KMS-11 (cell line): ENCODE results near the gene EML1.

ENCODE experiments used
- H2AFZ ChIP-seq: fragments of 200-600 bp; sonication (generic); 2 replicates; pipeline ENCODE4 v1.6.1; 2016; ENCODE audit warnings: antibody characterized with exemption, mixed run types, low read depth
- H3K27ac ChIP-seq: fragments of 200-600 bp; sonication (generic); 2 replicates; pipeline ENCODE4 v1.6.1; 2016; ENCODE audit warnings: mild to moderate bottlenecking, mixed run types
- H3K27me3 ChIP-seq: fragments of 200-600 bp; sonication (generic); 2 replicates; pipeline ENCODE4 v1.6.1; 2017; ENCODE audit warnings: mild to moderate bottlenecking, low read depth, mixed run types, moderate library complexity; ENCODE audit not compliant: insufficient read depth
- H3K36me3 ChIP-seq: fragments of 200-600 bp; sonication (generic); 2 replicates; pipeline ENCODE4 v1.6.1; 2017; ENCODE audit warnings: mild to moderate bottlenecking, mixed run types; ENCODE audit not compliant: insufficient read depth
- H3K4me1 ChIP-seq: fragments of 200-600 bp; sonication (generic); 2 replicates; pipeline ENCODE4 v1.6.1; 2016; ENCODE audit warnings: mild to moderate bottlenecking, low read depth, mixed run types; ENCODE audit not compliant: poor library complexity, severe bottlenecking
- H3K4me2 ChIP-seq: fragments of 200-600 bp; sonication (generic); 2 replicates; pipeline ENCODE4 v1.7.0; 2016; ENCODE audit warnings: mild to moderate bottlenecking, mixed run types
- H3K4me3 ChIP-seq: fragments of 200-600 bp; sonication (generic); IDR thresholded peaks from 2 replicates; pipeline ENCODE4 v1.6.1; 2017; ENCODE audit warnings: low read depth, low read length, mixed read lengths; ENCODE audit not compliant: insufficient read depth
- H3K79me2 ChIP-seq: fragments of 200-600 bp; sonication (generic); 2 replicates; pipeline ENCODE4 v1.6.1; 2016; ENCODE audit warnings: low read depth, mixed run types; ENCODE audit not compliant: insufficient read depth
- H3K9ac ChIP-seq: fragments of 200-600 bp; sonication (generic); 2 replicates; pipeline ENCODE4 v1.6.1; 2016; ENCODE audit warnings: mild to moderate bottlenecking, mixed run types
- H4K20me1 ChIP-seq: fragments of 200-600 bp; sonication (generic); 2 replicates; pipeline ENCODE4 v1.6.1; 2016; ENCODE audit warnings: mild to moderate bottlenecking, mixed run types; ENCODE audit not compliant: insufficient read depth
- CTCF ChIP-seq: fragments of 200-600 bp; sonication (generic); conservative IDR thresholded peaks from 2 replicates; pipeline ENCODE4 v1.6.1; 2017; ENCODE audit warnings: low read depth, mild to moderate bottlenecking, antibody characterized with exemption, low read length, moderate library complexity, mixed read lengths

The EML1 gene

DNA sequence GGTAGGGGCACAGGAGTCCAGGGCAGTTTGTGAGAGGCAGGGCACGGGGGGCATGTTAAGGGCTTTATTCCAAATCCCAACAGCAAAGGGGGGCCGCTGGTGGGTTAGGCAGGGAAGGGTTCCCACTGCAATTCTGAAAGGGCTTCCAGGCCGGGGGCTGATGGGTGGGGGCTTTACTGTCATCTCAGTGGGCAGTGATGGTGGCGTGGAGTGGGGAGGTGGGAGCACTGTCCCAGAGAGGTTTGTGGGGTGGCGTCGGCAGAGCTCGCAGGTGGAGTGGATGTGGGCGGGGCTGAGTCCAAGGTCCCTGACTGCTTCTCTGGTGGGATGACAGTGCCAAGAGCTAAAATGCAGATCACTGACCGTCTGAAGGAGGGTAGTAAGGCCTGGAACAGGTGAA lies 150.4 kb downstream of the EML1 start:
- Histone ChIP-seq H3K36me3 (no peaks in the 10 kb centered on the region), H3K4me2 (no peak overlapping the region), H3K4me3 (no peak overlapping the region), H2AFZ (no peak overlapping the region), H3K9ac (no peak overlapping the region), H3K4me1 (peaks cover 19% of the 10 kb centered on the region), H3K79me2 (no peaks in the 10 kb centered on the region), H3K27ac (no peak overlapping the region), H4K20me1 (no peaks in the 10 kb centered on the region), H3K27me3 (no peaks in the 10 kb centered on the region)
- no peak for TF ChIP-seq CTCF

DNA sequence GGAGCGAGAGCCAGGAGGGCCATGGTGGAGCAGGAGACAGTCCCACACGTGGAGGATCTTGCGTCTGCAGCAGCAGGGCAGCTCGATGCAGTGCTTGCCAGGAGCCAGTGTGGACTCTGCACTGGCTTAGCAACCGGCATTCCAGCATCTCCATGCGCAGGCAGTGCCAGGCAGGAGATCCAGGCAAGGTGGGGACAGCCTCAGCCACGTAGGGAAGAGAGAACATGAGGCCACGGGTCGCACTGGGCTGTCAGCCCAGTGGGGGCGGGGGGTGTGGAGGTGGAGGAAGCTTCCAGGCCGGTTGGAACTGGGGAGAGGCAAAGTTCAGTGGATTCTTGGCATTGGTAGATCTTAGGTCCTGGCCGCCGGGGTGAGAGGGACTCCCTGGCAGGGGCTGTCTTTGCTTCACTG lies 151.0 kb downstream of the EML1 start:
- no peak for TF ChIP-seq CTCF
- Histone ChIP-seq H3K79me2 (no peaks in the 10 kb centered on the region), H3K27me3 (no peaks in the 10 kb centered on the region), H3K4me1 (peaks cover 19% of the 10 kb centered on the region), H4K20me1 (no peaks in the 10 kb centered on the region), H3K36me3 (no peaks in the 10 kb centered on the region), H3K9ac (no peak overlapping the region), H3K27ac (no peak overlapping the region), H3K4me2 (no peak overlapping the region), H3K4me3 (no peak overlapping the region), H2AFZ (no peak overlapping the region)

DNA sequence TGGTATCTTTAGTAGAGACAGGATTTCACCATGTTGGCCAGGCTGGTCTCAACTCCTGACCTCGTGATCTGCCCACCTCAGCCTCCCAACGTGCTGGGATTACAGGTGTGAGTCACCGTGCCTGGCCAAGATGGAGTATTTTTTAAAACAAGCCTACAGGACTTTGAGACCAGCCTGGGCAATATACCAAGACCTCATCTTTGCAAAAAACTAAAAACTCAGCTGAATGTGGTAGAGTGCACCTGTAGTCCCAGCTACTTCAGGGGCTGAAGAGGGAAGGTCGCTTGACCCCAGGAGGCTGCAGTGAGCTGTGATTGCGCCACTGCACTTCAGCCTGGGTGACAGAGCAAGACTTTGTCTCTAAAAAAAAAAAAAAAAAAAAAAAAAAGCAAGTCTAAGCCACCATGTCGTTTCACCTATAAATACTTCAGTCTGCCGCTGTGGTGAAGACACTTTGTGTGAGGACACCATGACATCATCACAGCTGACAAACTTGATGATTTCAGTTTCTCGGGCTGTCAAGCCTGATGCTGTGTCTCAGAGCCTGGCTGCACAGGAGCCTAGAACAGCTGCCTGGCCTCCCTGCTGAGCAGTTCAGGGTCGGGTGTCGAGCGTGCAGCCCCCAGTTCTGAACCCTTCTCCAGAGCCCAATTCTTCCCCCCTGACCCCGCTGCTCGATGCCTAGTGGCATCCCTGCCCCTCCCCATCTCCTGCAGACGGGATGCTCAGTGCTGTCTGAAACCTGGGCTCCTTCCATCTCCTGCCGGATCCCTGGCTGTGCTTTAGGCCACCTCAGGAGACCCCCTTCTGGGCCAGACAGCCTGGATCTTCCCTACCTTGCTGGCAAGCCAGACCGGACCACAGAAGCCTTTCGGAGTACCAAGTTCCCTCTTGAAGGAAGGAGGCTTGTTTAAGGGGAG lies 152.8 kb downstream of the EML1 start:
- Histone ChIP-seq H3K27me3 (no peaks in the 10 kb centered on the region), H4K20me1 (no peaks in the 10 kb centered on the region), H3K79me2 (no peaks in the 10 kb centered on the region), H3K4me3 (no peak overlapping the region), H3K4me1 (peaks cover 19% of the 10 kb centered on the region), H3K4me2 (peak overlapping the region; percentile 99), H3K36me3 (no peaks in the 10 kb centered on the region), H3K9ac (peak overlapping the region; percentile 52; the same call in 1 of the 2 replicates), H3K27ac (peak overlapping the region; percentile 61), H2AFZ (peak overlapping the region; percentile 87)
- TF ChIP-seq CTCF = no peak

DNA sequence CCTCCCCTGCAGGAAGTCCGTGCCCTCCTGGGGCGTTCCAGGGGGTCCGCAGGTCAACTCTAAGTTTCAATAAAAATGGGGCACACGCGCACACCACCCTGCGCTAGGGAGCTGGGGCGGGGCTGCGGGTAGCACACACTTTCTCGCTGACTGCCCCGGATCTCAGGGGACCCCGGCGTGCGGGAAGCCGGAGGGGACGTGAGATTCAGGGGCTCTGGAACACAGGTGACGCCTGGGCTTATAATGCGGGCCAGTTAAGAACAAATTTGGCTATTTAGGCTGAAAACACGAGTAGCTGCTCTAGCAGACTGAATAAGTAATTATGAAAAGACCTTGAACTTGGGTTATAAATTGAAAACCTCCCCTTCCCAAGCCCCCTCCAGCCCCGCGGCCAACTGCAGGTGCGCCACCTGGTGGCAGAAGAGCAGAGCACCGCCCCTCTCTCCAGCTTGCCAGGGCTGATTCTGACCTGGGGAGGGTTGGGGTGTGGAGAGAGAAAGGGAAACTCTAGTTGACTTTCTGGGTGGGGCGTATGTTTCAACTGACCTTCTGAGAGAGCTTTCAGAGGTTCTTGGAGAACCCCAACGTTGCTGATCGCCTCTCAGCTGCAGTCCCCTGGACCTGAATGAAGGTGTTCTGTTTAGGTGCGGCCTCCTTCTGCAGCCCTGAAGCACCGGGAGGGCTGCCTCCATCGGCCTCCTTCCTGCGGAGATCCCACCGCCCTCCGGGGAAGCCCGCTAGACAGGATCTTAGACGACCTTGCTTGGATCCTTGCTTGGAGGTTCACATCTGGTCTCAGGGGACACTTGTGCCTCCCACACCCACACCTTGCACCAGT lies 153.7 kb downstream of the EML1 start:
- Histone ChIP-seq H3K36me3 (no peaks in the 10 kb centered on the region), H3K27ac (peak overlapping the region; percentile 61; the same call in 1 of the 2 replicates), H2AFZ (peak overlapping the region; percentile 87), H3K79me2 (no peaks in the 10 kb centered on the region), H4K20me1 (no peaks in the 10 kb centered on the region), H3K27me3 (no peaks in the 10 kb centered on the region), H3K4me2 (peak overlapping the region; percentile 99), H3K9ac (peak overlapping the region; percentile 52; the same call in 1 of the 2 replicates), H3K4me1 (peaks cover 19% of the 10 kb centered on the region), H3K4me3 (no peak overlapping the region)
- TF ChIP-seq CTCF = peak; percentile 97
